Testis (tissue), 3 donors: ENCODE results near the gene ADCY10. TPM values are rescaled to one million over a fixed set of nuclear protein-coding genes. Genes with fewer than 3 reads are reported as not detected.

Experiments used
- DNase-seq: peaks from one replicate; pipeline ENCODE4 v3.0.0-alpha.2; 2019
- H3K27ac ChIP-seq, 2 donors: fragments of 200-600 bp; sonication (generic); one replicate each; pipeline ENCODE4 v1.5.1; 2019
- H3K27me3 ChIP-seq: fragments of 200-600 bp; sonication (generic); one replicate; pipeline ENCODE4 v1.5.1; 2019
- H3K36me3 ChIP-seq: fragments of 200-600 bp; sonication (generic); one replicate; pipeline ENCODE4 v1.5.1; 2017; ENCODE audit warnings: low read depth; ENCODE audit errors: missing control alignments
- H3K4me1 ChIP-seq: fragments of 200-600 bp; sonication (generic); one replicate; pipeline ENCODE4 v1.5.1; 2019
- H3K4me3 ChIP-seq, 2 donors: fragments of 200-600 bp; sonication (generic); one replicate each; pipeline ENCODE4 v1.5.1; 2017 to 2019
- H3K9me3 ChIP-seq: fragments of 200-600 bp; sonication (generic); one replicate; pipeline ENCODE4 v1.5.1; 2017
- POLR2A ChIP-seq: fragments of 450-650 bp; IDR thresholded peaks from one replicate; pipeline ENCODE4 v1.6.1; 2017; ENCODE audit warnings: antibody characterized with exemption, mild to moderate bottlenecking, moderate library complexity
- WGBS, 2 donors: methylation state at CpG; one replicate each; pipeline ENCODE4 v1.1.5; 2018; 5-methylcytosine and 5-hydroxymethylcytosine counted together
- intact Hi-C: fragments of 100-400 bp; cut with DNase I; formaldehyde crosslinking; loops from one replicate; pipeline ENCODE4 v1.15.1; 2023; ENCODE audit warnings: low total_unique reads
- polyA plus RNA-seq: library from polyadenylated mRNA; stranded (reverse); fragments of 350-450 nt; fragmentation: Illumina TruSeq; extraction: RNeasy Lipid Tissue Mini Kit (QIAGEN cat#74804); gene quantifications from one replicate; pipeline ENCODE4 v1.2.3, GENCODE V29; 2014; ENCODE audit warnings: low read depth, low replicate concordance; ENCODE audit not compliant: insufficient read depth
- total RNA-seq, 2 donors: library from RNA; depleted of rRNA; stranded (reverse); fragments of >200 nt; gene quantifications; one replicate each; pipeline ENCODE4 v1.2.3, GENCODE V29; 2016
- TF ChIP-seq, protein P1 (sequence below), 3 experiments: fragments of 450-650 bp in 2 of 3; fragments of 200-600 bp in 1 of 3; sonication (generic) in 1 of 3; IDR thresholded peaks; one replicate each; pipeline ENCODE4 v1.5.1; 2016 to 2019; ENCODE audit warnings: antibody characterized with exemption in 3 of 3, mild to moderate bottlenecking in 2 of 3, moderate library complexity in 1 of 3

ADCY10 gene
- total and polyA plus RNA-seq, 3 donors from 2014 or later = 9.4 to 49.7 (median 24.6) TPM

DNA sequence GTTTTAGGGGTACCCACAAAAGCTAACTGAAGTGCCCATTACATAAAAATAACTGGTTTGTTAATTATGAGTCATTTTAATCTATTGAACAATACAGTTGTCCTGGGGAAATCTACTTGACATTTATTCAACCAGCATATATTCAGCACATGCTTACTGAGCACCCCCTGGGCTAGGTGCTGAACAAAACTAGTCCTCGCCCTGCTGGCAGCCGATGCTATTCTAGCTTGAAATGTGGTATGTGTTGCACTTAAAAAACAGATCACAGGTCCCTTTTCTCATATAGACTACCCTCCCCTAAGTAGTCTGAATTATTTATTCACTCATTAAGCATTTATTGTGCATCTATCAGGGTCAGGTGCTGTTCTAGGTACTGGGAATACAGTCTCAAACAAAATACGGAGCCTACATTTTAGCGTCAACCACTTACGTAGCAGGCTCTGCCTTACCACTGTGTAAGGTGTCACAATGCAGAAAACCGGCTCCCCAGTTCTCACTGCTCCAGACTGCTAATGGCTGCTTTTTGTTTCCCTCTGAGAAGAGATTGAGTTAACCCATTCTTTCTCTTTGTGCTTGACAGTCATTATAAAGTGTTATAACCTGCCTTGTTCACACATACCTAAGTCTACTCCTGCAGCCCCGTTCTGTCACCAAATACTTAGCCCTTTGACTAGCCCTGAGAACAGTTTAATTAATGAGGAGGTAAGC lies 57.1 kb downstream of the ADCY10 start:
- intact Hi-C loops = no loop called here
- Histone ChIP-seq H3K27ac (no peak overlapping the region), H3K4me3 (no peak overlapping the region), H3K9me3 (no peaks in the 10 kb centered on the region), H3K27me3 (no peaks in the 10 kb centered on the region), H3K36me3 (no peaks in the 10 kb centered on the region), H3K4me1 (no peaks in the 10 kb centered on the region)
- 85 to 90% methylated on average over 7 of the region's 7 CpGs for WGBS, 2 donors
- no peak for DNase-seq
- no peak for TF ChIP-seq POLR2A
- TF ChIP-seq, protein P1, sequence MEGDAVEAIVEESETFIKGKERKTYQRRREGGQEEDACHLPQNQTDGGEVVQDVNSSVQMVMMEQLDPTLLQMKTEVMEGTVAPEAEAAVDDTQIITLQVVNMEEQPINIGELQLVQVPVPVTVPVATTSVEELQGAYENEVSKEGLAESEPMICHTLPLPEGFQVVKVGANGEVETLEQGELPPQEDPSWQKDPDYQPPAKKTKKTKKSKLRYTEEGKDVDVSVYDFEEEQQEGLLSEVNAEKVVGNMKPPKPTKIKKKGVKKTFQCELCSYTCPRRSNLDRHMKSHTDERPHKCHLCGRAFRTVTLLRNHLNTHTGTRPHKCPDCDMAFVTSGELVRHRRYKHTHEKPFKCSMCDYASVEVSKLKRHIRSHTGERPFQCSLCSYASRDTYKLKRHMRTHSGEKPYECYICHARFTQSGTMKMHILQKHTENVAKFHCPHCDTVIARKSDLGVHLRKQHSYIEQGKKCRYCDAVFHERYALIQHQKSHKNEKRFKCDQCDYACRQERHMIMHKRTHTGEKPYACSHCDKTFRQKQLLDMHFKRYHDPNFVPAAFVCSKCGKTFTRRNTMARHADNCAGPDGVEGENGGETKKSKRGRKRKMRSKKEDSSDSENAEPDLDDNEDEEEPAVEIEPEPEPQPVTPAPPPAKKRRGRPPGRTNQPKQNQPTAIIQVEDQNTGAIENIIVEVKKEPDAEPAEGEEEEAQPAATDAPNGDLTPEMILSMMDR (IDR thresholded peaks at IDR 0.05) = no peak

DNA sequence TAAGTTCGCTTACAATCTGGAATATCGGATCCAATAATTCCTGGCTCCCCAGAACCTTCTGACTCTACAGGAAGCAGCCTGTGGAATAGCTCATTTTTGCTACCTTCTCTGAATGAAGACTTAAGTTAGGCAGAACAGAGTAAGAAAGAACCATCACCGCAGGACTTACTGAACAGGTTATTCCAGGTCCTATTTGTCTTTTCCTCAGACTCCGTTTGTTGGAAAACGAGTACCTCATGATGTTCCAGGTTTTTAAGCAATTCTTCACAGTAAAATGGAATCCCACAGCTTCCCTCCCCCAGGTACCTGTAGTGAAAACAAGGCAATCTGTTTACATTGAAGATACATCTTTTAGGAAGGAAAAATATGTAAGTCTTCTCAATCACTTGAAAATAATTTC lies 59.8 kb downstream of the ADCY10 start:
- TF ChIP-seq, protein P1 (IDR thresholded peaks at IDR 0.05) = no peak
- TF ChIP-seq POLR2A = no peak
- Histone ChIP-seq H3K27me3 (no peaks in the 10 kb centered on the region), H3K9me3 (no peaks in the 10 kb centered on the region), H3K4me3 (no peak overlapping the region), H3K36me3 (no peaks in the 10 kb centered on the region), H3K27ac (no peak overlapping the region), H3K4me1 (no peaks in the 10 kb centered on the region)
- intact Hi-C loops = no loop called here
- WGBS, 2 donors = 85 to 89% methylated on average over 5 of the region's 5 CpGs
- no peak for DNase-seq

DNA sequence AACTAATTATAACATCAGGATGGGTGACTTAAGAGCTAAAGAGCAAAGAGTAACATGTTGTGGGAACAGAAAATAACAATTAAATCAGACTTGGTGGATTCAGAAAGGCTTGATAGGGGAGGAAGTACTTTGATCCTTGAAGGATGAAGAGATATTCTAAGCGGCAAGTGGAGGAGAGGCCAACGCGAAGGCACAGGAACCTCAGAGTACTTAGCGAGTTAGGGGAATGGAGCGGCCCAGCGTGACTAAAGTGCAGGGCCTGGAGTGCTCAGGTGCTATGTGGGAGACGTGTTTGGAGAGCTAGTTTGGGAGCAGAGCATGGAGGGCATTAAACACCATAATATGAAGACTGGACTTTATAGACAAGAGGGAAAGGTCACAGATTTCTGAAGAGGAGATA lies 64.3 kb downstream of the ADCY10 start:
- H3K4me1 ChIP-seq = no peaks in the 10 kb centered on the region
- H3K27me3 ChIP-seq = no peaks in the 10 kb centered on the region
- H3K9me3 ChIP-seq = no peaks in the 10 kb centered on the region
- H3K4me3 ChIP-seq = no peak overlapping the region
- no peaks in the 10 kb centered on the region for H3K36me3 ChIP-seq
- intact Hi-C loops = no loop called here
- no peak for TF ChIP-seq POLR2A
- TF ChIP-seq, protein P1 (IDR thresholded peaks at IDR 0.05) = no peak
- H3K27ac ChIP-seq = no peak overlapping the region
- DNase-seq = no peak
- WGBS, 2 donors = 82 to 85% methylated on average over 7 of the region's 7 CpGs

DNA sequence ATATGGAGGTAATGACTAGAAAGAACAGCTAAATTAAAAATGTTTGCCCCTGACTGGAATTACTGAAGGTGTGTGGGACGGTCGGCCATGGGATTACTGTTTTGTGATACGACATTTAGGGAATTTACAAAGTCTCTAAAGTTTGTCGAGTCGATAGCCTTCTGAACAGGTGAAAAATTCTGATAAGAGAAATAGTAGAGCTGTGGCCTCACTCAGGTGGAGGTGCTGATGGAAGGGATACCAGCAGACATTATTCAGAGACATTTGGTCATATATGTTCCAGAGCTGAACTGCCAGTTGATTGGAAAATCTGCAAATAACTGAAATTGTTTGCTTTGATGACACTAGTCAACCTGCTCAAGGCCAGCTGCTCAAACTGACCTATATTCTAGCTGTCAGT lies 71.1 kb downstream of the ADCY10 start:
- no peaks in the 10 kb centered on the region for H3K9me3 ChIP-seq
- TF ChIP-seq, protein P1 (IDR thresholded peaks at IDR 0.05) = no peak
- TF ChIP-seq POLR2A = no peak
- H3K4me3 ChIP-seq = no peak overlapping the region
- intact Hi-C loops = no loop called here
- H3K27me3 ChIP-seq = no peaks in the 10 kb centered on the region
- H3K27ac ChIP-seq = no peak overlapping the region
- no peaks in the 10 kb centered on the region for H3K4me1 ChIP-seq
- H3K36me3 ChIP-seq = no peaks in the 10 kb centered on the region
- 93 to 96% methylated on average over 5 of the region's 5 CpGs for WGBS, 2 donors
- DNase-seq = no peak

DNA sequence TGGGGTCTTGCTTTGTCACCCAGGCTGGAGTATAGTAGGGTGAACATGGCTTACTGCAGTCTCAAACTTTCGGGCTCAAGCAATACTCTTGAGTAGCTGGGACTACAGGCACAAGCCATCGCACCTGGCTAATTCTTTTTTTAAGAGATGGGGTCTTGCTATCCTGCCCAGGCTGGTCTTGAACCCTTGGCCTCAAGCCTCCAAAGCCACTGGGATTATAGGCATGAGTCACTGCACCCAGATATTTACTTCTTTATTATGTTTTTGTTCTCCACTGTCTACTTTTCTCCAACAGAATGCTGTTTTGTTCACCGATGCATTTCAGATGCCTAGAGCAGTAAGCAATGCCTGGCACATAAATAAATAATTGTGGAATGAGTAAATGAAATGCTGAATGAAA lies 72.4 kb downstream of the ADCY10 start:
- no peaks in the 10 kb centered on the region for H3K9me3 ChIP-seq
- no peak for DNase-seq
- no peaks in the 10 kb centered on the region for H3K4me1 ChIP-seq
- no peak overlapping the region for H3K27ac ChIP-seq
- no peaks in the 10 kb centered on the region for H3K36me3 ChIP-seq
- intact Hi-C loops = no loop called here
- H3K27me3 ChIP-seq = no peaks in the 10 kb centered on the region
- WGBS, 2 donors = 91 to 95% methylated on average over 3 of the region's 3 CpGs
- no peak for TF ChIP-seq POLR2A
- TF ChIP-seq, protein P1 (IDR thresholded peaks at IDR 0.05) = no peak
- H3K4me3 ChIP-seq = no peak overlapping the region
